ENCODE data around the gene FAM9C. TPM values are rescaled to one million over a fixed set of nuclear protein-coding genes. Genes with fewer than 3 reads are reported as not detected.

Gene FAM9C
- total and polyA plus RNA-seq, 9 of the 15 experiments (the other 6 are each of a cell fraction or from before 2014, with no cell fraction given): not detected

GRCh38 chrX:13009273-13009672 is 35.1 kb downstream of the FAM9C start (continued):
- no peak for TF ChIP-seq CHD7 (IDR thresholded peaks at IDR 0.05; ENCODE audit: low read depth, low read length)
